HFFc6 (cell line): ENCODE data around the gene CSK. TPM values are rescaled to one million over a fixed set of nuclear protein-coding genes. Genes with fewer than 3 reads are reported as not detected.

Experiments
- DNase-seq: peaks from one replicate; pipeline ENCODE4 v3.0.0-alpha.2; 2018
- H3K27ac Mint-ChIP-seq: 2 replicates; pipeline ENCODE4 v1.8.0; 2020; ENCODE audit warnings: mild to moderate bottlenecking, mixed read lengths
- H3K27me3 Mint-ChIP-seq: 2 replicates; pipeline ENCODE4 v1.8.0; 2021; ENCODE audit warnings: mild to moderate bottlenecking, moderate library complexity, mixed read lengths; ENCODE audit not compliant: insufficient read depth
- H3K36me3 Mint-ChIP-seq: 2 replicates; pipeline ENCODE4 v1.8.0; 2021; ENCODE audit warnings: low read depth, mixed read lengths
- H3K4me1 Mint-ChIP-seq: 2 replicates; pipeline ENCODE4 v1.8.0; 2020; ENCODE audit warnings: low read depth, mixed read lengths
- H3K4me3 Mint-ChIP-seq: 2 replicates; pipeline ENCODE4 v1.8.0; 2020; ENCODE audit warnings: mild to moderate bottlenecking, moderate library complexity, mixed read lengths
- H3K9me3 Mint-ChIP-seq: 2 replicates; pipeline ENCODE4 v1.8.0; 2020; ENCODE audit warnings: mild to moderate bottlenecking, mixed read lengths
- CTCF ChIP-seq: fragments of 200-600 bp; sonication (generic); IDR thresholded peaks from 2 replicates; pipeline ENCODE4 v1.5.0; 2021; ENCODE audit warnings: antibody characterized with exemption, mild to moderate bottlenecking
- total RNA-seq, 6 experiments: library from RNA; stranded (reverse); fragmentation: NEBNext Ultra II Directional; extraction: Animal tissue kit (Norgen Biotek cat#: 25700); gene quantifications; 2 replicates in 1 of 6; 3 replicates in 5 of 6; pipeline ENCODE4 v1.2.3, GENCODE V29; 2021

CSK gene
- total RNA-seq, 6 experiments from 2014 or later: 48.8 to 59.0 (median 53.3) TPM

- TF ChIP-seq CTCF: no peak
- peaks cover 30% of the 10 kb centered on the region for H3K27me3 Mint-ChIP-seq
- no peak overlapping the region for H3K27ac Mint-ChIP-seq
- H3K36me3 Mint-ChIP-seq: no peaks in the 10 kb centered on the region
- H3K9me3 Mint-ChIP-seq: no peaks in the 10 kb centered on the region
- DNase-seq: no peak
- no peak overlapping the region for H3K4me3 Mint-ChIP-seq
- H3K4me1 Mint-ChIP-seq: peaks cover 10% of the 10 kb centered on the region
Observed at GRCh38 chr15:74827614-74828013, 45.7 kb downstream of the CSK start.

- H3K4me3 Mint-ChIP-seq: no peak overlapping the region
Observed at GRCh38 chr15:74828835-74829234, 47.0 kb downstream of the CSK start.

DNA sequence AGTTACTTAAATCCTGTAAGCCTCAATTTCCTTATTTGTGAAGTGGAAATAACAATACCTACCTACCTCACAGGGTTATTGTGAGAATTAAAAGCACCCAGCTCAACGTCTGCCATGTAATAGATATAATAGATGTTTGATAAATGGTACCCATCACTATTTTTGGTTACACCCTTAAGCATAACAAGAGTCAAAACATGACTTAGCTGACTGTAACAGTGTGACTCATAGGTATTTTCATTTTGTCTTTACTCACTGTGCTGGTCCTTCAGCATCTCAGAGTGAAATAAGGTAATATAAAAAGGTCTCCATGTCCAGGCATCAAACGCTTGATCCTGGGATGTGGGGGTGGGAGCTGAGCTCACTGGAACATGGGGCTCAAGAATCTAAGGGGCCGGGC is 47.6 kb downstream of the CSK start:
- Mint-ChIP-seq H3K36me3 (no peaks in the 10 kb centered on the region), H3K4me1 (peaks cover 10% of the 10 kb centered on the region), H3K4me3 (no peak overlapping the region), H3K9me3 (no peaks in the 10 kb centered on the region), H3K27ac (no peak overlapping the region), H3K27me3 (peaks cover 30% of the 10 kb centered on the region)
- no peak for TF ChIP-seq CTCF
- no peak for DNase-seq

More at GRCh38 chr15:74828835-74829234, 47.0 kb downstream of the CSK start:
- Mint-ChIP-seq H3K9me3 (no peaks in the 10 kb centered on the region), H3K4me1 (peaks cover 10% of the 10 kb centered on the region), H3K27me3 (peaks cover 31% of the 10 kb centered on the region), H3K36me3 (no peaks in the 10 kb centered on the region), H3K27ac (no peak overlapping the region)
- no peak for TF ChIP-seq CTCF
- DNase-seq: no peak

DNA sequence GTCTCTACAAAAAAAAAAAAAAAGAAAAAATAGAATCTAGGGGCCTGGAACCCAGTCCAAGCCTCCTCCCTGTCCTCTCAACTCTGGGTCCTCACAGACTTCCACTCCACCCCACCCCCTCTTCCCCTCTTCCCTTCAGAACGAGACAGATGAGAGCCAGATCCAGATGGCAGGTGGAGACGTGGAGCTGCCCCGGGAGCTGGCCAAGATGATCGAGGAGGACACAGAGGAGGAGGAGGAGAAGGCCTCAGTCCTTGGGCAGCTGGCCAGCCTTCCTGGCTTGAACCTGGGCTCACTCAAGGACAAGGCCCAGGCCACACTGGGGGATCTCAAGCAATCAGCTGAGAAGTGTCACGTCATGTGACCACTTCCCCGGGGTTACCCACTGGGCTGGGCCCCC is 48.1 kb downstream of the CSK start:
- H3K4me3 Mint-ChIP-seq: no peak overlapping the region
- TF ChIP-seq CTCF: no peak
- peaks cover 12% of the 10 kb centered on the region for H3K4me1 Mint-ChIP-seq
- H3K36me3 Mint-ChIP-seq: no peaks in the 10 kb centered on the region
- H3K27ac Mint-ChIP-seq: no peak overlapping the region
- H3K9me3 Mint-ChIP-seq: no peaks in the 10 kb centered on the region
- DNase-seq: no peak
- H3K27me3 Mint-ChIP-seq: peaks cover 25% of the 10 kb centered on the region

DNA sequence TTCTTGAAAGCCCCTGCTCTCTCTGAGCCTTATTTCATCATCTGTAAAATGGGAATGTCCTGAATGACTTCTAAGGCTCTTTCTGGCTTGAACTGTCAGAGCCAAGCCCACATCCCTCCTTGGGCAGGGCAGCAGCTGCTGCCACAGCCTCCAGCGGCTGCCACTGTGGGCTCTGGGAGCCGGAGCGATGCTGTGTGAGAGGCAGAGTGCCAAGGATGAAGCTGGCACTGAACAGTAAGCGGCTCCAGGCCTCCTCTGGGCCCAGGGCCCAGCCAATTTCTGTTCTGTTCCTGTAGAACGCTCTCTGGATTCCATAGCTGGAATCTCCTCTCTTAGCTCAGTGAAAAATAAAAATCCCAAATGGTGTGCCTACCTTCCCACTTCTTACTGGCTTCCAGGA is 49.0 kb downstream of the CSK start:
- DNase-seq: no peak
- no peak for TF ChIP-seq CTCF
- H3K4me1 Mint-ChIP-seq: peaks cover 15% of the 10 kb centered on the region
- no peak overlapping the region for H3K4me3 Mint-ChIP-seq
- no peak overlapping the region for H3K27ac Mint-ChIP-seq
- H3K27me3 Mint-ChIP-seq: peaks cover 20% of the 10 kb centered on the region
- no peaks in the 10 kb centered on the region for H3K9me3 Mint-ChIP-seq
- no peaks in the 10 kb centered on the region for H3K36me3 Mint-ChIP-seq
